ENCODE measurements around the gene CDKL1.

DNA sequence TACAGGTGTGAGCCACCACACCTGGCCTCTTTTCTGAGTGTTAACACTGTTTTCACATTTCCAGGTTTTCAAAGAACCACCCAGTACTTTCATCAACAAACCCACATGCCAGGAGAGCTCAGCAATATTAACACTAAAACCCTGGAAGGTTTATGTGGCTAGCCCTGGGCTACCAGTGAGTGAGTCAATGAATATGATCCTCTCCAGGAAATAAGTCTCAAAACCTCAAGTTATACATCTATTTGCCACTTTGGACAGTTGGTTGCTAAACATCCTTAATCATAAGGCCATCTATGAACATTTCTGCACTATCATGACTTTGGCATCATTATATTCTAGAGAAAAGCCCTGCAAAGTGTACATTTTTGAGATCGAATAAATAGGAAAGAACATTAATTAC is 6.3 kb upstream of the CDKL1 start:
- TF ChIP-seq EZH2phosphoT487 (IDR thresholded peaks at IDR 0.05; ENCODE audit: insufficient read depth, low read depth) (no peak), EZH2 (IDR thresholded peaks at IDR 0.05; ENCODE audit: insufficient read depth, poor library complexity, severe bottlenecking) (no peak)

All from GM23248 (cell line).